ENCODE data around the gene CCDC33.
A peak's percentile ranks its signal among the peaks of the same experiment; 100 is the strongest.

Gene CCDC33

GRCh38 chr15:74201710-74202420 is 34.3 kb upstream of the CCDC33 start:
- Histone ChIP-seq H2BK5ac (ENCODE audit: low read depth, low read length, poor library complexity) (no peak overlapping the region), H4K8ac (ENCODE audit: low read depth, low read length) (no peak overlapping the region), H3K4me3 (ENCODE audit: low read depth, low read length) (no peak overlapping the region), H2BK12ac (ENCODE audit: low read length) (no peak overlapping the region), H3K18ac (ENCODE audit: low read length) (peak overlapping the region; percentile 22), H3K9me3 (ENCODE audit: insufficient read depth, low read depth, low read length) (no peaks in the 10 kb centered on the region), H2BK120ac (ENCODE audit: insufficient read depth, low read length, poor library complexity) (peak overlapping the region; percentile 19), H3K4me1 (ENCODE audit: control insufficient read depth in 1 of 2, insufficient read depth in 2 of 2, low read length in 2 of 2) (peaks cover 30% of the 10 kb centered on the region in 2 experiments), H3K79me2 (ENCODE audit: control insufficient read depth, insufficient read depth, low read length, poor library complexity) (no peaks in the 10 kb centered on the region), H3K14ac (ENCODE audit: low read length) (peak overlapping the region; percentile 16), H3K27ac (ENCODE audit: low read depth, low read length) (peak overlapping the region; percentile 12), H3K27me3 (ENCODE audit: insufficient read depth, low read length) (no peaks in the 10 kb centered on the region), H2AK5ac (ENCODE audit: low read length) (no peak overlapping the region), H3K9ac (ENCODE audit: low read length) (peak overlapping the region; percentile 41), H3K4ac (ENCODE audit: low read depth, low read length) (no peak overlapping the region), H2AFZ (ENCODE audit: insufficient read depth, low read length, poor library complexity) (no peak overlapping the region), H4K91ac (ENCODE audit: low read depth, low read length) (peak overlapping the region; percentile 51), H3K36me3 (ENCODE audit: control insufficient read depth in 1 of 2, insufficient read depth in 2 of 2, low read length in 2 of 2) (no peaks in the 10 kb centered on the region), H4K12ac (ENCODE audit: low read depth, low read length) (no peak overlapping the region), H3K79me1 (ENCODE audit: low read length) (peaks cover 3% of the 10 kb centered on the region), H3K4me2 (ENCODE audit: low read length) (peak overlapping the region; percentile 22), H3K23ac (ENCODE audit: low read length) (no peak overlapping the region)
- DNase-seq = peak in 1 of 2 donors; percentile 36
- no CpG with 5 or more reads among the region's 7 CpGs for WGBS (ENCODE audit: extremely low coverage, insufficient coverage, insufficient read length)

GRCh38 chr15:74202452-74203401 is 33.4 kb upstream of the CCDC33 start, which contains the start of gene STRA6:
TSS of gene STRA6 (minus strand) at chr15:74202787. CDS start at chr15:74202267, 520 bp downstream.
- WGBS (ENCODE audit: extremely low coverage, insufficient coverage, insufficient read length) = no CpG with 5 or more reads among the region's 26 CpGs
- Histone ChIP-seq H3K4me2 (ENCODE audit: low read length) (peak within 1 kb of the TSS; percentile 27), H2BK12ac (ENCODE audit: low read length) (no peak within 1 kb of the TSS)

GRCh38 chr15:74203914-74204431 is 32.2 kb upstream of the CCDC33 start:
- H3K18ac ChIP-seq (ENCODE audit: low read length) = no peak overlapping the region
- WGBS (ENCODE audit: extremely low coverage, insufficient coverage, insufficient read length) = no CpG with 5 or more reads among the region's 10 CpGs
- peaks cover 37 to 39% of the 10 kb centered on the region in 2 experiments for H3K4me1 ChIP-seq (ENCODE audit: control insufficient read depth in 1 of 2, insufficient read depth in 2 of 2, low read length in 2 of 2)
- H3K4me3 ChIP-seq (ENCODE audit: low read depth, low read length) = no peak overlapping the region
- no peak overlapping the region for H3K9ac ChIP-seq (ENCODE audit: low read length)
- peaks cover 3% of the 10 kb centered on the region for H3K79me1 ChIP-seq (ENCODE audit: low read length)
- no peak overlapping the region for H2BK120ac ChIP-seq (ENCODE audit: insufficient read depth, low read length, poor library complexity)
- peaks cover 3% of the 10 kb centered on the region for H3K9me3 ChIP-seq (ENCODE audit: insufficient read depth, low read depth, low read length)
- H4K12ac ChIP-seq (ENCODE audit: low read depth, low read length) = no peak overlapping the region
- H3K4me2 ChIP-seq (ENCODE audit: low read length) = no peak overlapping the region
- no peak overlapping the region for H4K91ac ChIP-seq (ENCODE audit: low read depth, low read length)
- no peak overlapping the region for H2BK5ac ChIP-seq (ENCODE audit: low read depth, low read length, poor library complexity)
- no peak overlapping the region for H3K27ac ChIP-seq (ENCODE audit: low read depth, low read length)
- H2BK12ac ChIP-seq (ENCODE audit: low read length) = no peak overlapping the region
- no peaks in the 10 kb centered on the region for H3K36me3 ChIP-seq (ENCODE audit: control insufficient read depth in 1 of 2, insufficient read depth in 2 of 2, low read length in 2 of 2)
- no peak overlapping the region for H3K4ac ChIP-seq (ENCODE audit: low read depth, low read length)
- H2AK5ac ChIP-seq (ENCODE audit: low read length) = no peak overlapping the region
- DNase-seq = no peak
- no peaks in the 10 kb centered on the region for H3K79me2 ChIP-seq (ENCODE audit: control insufficient read depth, insufficient read depth, low read length, poor library complexity)
- no peaks in the 10 kb centered on the region for H3K27me3 ChIP-seq (ENCODE audit: insufficient read depth, low read length)
- H3K14ac ChIP-seq (ENCODE audit: low read length) = no peak overlapping the region
- no peak overlapping the region for H2AFZ ChIP-seq (ENCODE audit: insufficient read depth, low read length, poor library complexity)
- no peak overlapping the region for H4K8ac ChIP-seq (ENCODE audit: low read depth, low read length)
- no peak overlapping the region for H3K23ac ChIP-seq (ENCODE audit: low read length)

More at GRCh38 chr15:74202452-74203401, 33.4 kb upstream of the CCDC33 start, which contains the start of gene STRA6:
- peak within 1 kb of the TSS; percentile 41 for H3K9ac ChIP-seq (ENCODE audit: low read length)
- H3K79me1 ChIP-seq (ENCODE audit: low read length) = peaks cover 3% of the 10 kb centered on the region
- no peak within 1 kb of the TSS for H2AFZ ChIP-seq (ENCODE audit: insufficient read depth, low read length, poor library complexity)
- H4K8ac ChIP-seq (ENCODE audit: low read depth, low read length) = peak within 1 kb of the TSS; percentile 44
- no peak within 1 kb of the TSS for H3K4ac ChIP-seq (ENCODE audit: low read depth, low read length)
- peak within 1 kb of the TSS; percentile 51 for H4K91ac ChIP-seq (ENCODE audit: low read depth, low read length)
- H2AK5ac ChIP-seq (ENCODE audit: low read length) = no peak within 1 kb of the TSS
- no peak within 1 kb of the TSS for H3K18ac ChIP-seq (ENCODE audit: low read length)
- no peak within 1 kb of the TSS for H3K4me3 ChIP-seq (ENCODE audit: low read depth, low read length)
- no peak within 1 kb of the TSS for H3K23ac ChIP-seq (ENCODE audit: low read length)
- peak within 1 kb of the TSS; percentile 12 for H3K27ac ChIP-seq (ENCODE audit: low read depth, low read length)
- H3K79me2 ChIP-seq (ENCODE audit: control insufficient read depth, insufficient read depth, low read length, poor library complexity) = no peaks in the 10 kb centered on the region
- H3K14ac ChIP-seq (ENCODE audit: low read length) = peak within 1 kb of the TSS; percentile 8
- H3K4me1 ChIP-seq (ENCODE audit: control insufficient read depth in 1 of 2, insufficient read depth in 2 of 2, low read length in 2 of 2) = peaks cover 30% of the 10 kb centered on the region in 2 experiments
- peak within 1 kb of the TSS; percentile 19 for H2BK120ac ChIP-seq (ENCODE audit: insufficient read depth, low read length, poor library complexity)
- no peaks in the 10 kb centered on the region for H3K27me3 ChIP-seq (ENCODE audit: insufficient read depth, low read length)
- peaks cover 2% of the 10 kb centered on the region for H3K9me3 ChIP-seq (ENCODE audit: insufficient read depth, low read depth, low read length)
- H2BK5ac ChIP-seq (ENCODE audit: low read depth, low read length, poor library complexity) = no peak within 1 kb of the TSS
- peak in 1 of 2 donors; percentile 46 for DNase-seq
- H4K12ac ChIP-seq (ENCODE audit: low read depth, low read length) = no peak within 1 kb of the TSS
- H3K36me3 ChIP-seq (ENCODE audit: control insufficient read depth in 1 of 2, insufficient read depth in 2 of 2, low read length in 2 of 2) = no peaks in the 10 kb centered on the region

- H3K4me2 ChIP-seq (ENCODE audit: low read length) = no peak overlapping the region
- WGBS (ENCODE audit: extremely low coverage, insufficient coverage, insufficient read length) = no CpG with 5 or more reads among the region's 4 CpGs
- H2BK120ac ChIP-seq (ENCODE audit: insufficient read depth, low read length, poor library complexity) = no peak overlapping the region
Observed at GRCh38 chr15:74205582-74205947, 30.6 kb upstream of the CCDC33 start.

More at GRCh38 chr15:74205582-74205947, 30.6 kb upstream of the CCDC33 start:
- H3K4me3 ChIP-seq (ENCODE audit: low read depth, low read length) = no peak overlapping the region
- no peak overlapping the region for H2BK5ac ChIP-seq (ENCODE audit: low read depth, low read length, poor library complexity)
- peaks cover 3% of the 10 kb centered on the region for H3K9me3 ChIP-seq (ENCODE audit: insufficient read depth, low read depth, low read length)
- no peak overlapping the region for H3K23ac ChIP-seq (ENCODE audit: low read length)
- H3K27ac ChIP-seq (ENCODE audit: low read depth, low read length) = no peak overlapping the region
- no peaks in the 10 kb centered on the region for H3K36me3 ChIP-seq (ENCODE audit: control insufficient read depth in 1 of 2, insufficient read depth in 2 of 2, low read length in 2 of 2)
- peaks cover 39 to 43% of the 10 kb centered on the region in 2 experiments for H3K4me1 ChIP-seq (ENCODE audit: control insufficient read depth in 1 of 2, insufficient read depth in 2 of 2, low read length in 2 of 2)
- no peak overlapping the region for H2BK12ac ChIP-seq (ENCODE audit: low read length)
- no peaks in the 10 kb centered on the region for H3K79me2 ChIP-seq (ENCODE audit: control insufficient read depth, insufficient read depth, low read length, poor library complexity)
- H4K12ac ChIP-seq (ENCODE audit: low read depth, low read length) = no peak overlapping the region
- no peak overlapping the region for H3K18ac ChIP-seq (ENCODE audit: low read length)
- DNase-seq = no peak
- H3K4ac ChIP-seq (ENCODE audit: low read depth, low read length) = no peak overlapping the region
- H3K27me3 ChIP-seq (ENCODE audit: insufficient read depth, low read length) = no peaks in the 10 kb centered on the region
- no peak overlapping the region for H2AFZ ChIP-seq (ENCODE audit: insufficient read depth, low read length, poor library complexity)
- no peak overlapping the region for H4K8ac ChIP-seq (ENCODE audit: low read depth, low read length)
- peaks cover 3% of the 10 kb centered on the region for H3K79me1 ChIP-seq (ENCODE audit: low read length)
- H2AK5ac ChIP-seq (ENCODE audit: low read length) = no peak overlapping the region
- no peak overlapping the region for H3K14ac ChIP-seq (ENCODE audit: low read length)
- no peak overlapping the region for H3K9ac ChIP-seq (ENCODE audit: low read length)
- H4K91ac ChIP-seq (ENCODE audit: low read depth, low read length) = no peak overlapping the region
